HUES48 (cell line): ENCODE results near the gene PSMF1.

Source experiments
- H3K27ac ChIP-seq: one replicate; pipeline ENCODE4 v1.7.0; 2013; ENCODE audit warnings: low read depth, low read length, inconsistent platforms
- H3K27me3 ChIP-seq: 2 replicates; pipeline ENCODE4 v1.6.1; 2013; ENCODE audit warnings: mild to moderate bottlenecking, low read length; ENCODE audit not compliant: control insufficient read depth, insufficient read depth
- H3K36me3 ChIP-seq: 2 replicates; pipeline ENCODE4 v1.6.1; 2013; ENCODE audit warnings: low read length; ENCODE audit not compliant: control insufficient read depth, insufficient read depth
- H3K4me1 ChIP-seq: 2 replicates; pipeline ENCODE4 v1.6.1; 2013; ENCODE audit warnings: mild to moderate bottlenecking, low read length; ENCODE audit not compliant: control insufficient read depth, insufficient read depth
- H3K4me3 ChIP-seq: 2 replicates; pipeline ENCODE4 v1.5.1; 2013; ENCODE audit warnings: mild to moderate bottlenecking, low read depth, low read length
- H3K9ac ChIP-seq: 2 replicates; pipeline ENCODE4 v1.6.1; 2013; ENCODE audit warnings: mild to moderate bottlenecking, low read depth, low read length, moderate library complexity
- H3K9me3 ChIP-seq: 2 replicates; pipeline ENCODE4 v1.6.1; 2013; ENCODE audit warnings: low read length; ENCODE audit not compliant: control insufficient read depth, insufficient read depth

PSMF1 gene

GRCh38 chr20:1165521-1165920, 47.1 kb downstream of the PSMF1 start:
- peaks cover 93% of the 10 kb centered on the region for H3K36me3 ChIP-seq

GRCh38 chr20:1165941-1166340, 47.5 kb downstream of the PSMF1 start:
- Histone ChIP-seq H3K36me3 (peaks cover 90% of the 10 kb centered on the region), H3K27ac (no peak overlapping the region), H3K9ac (no peak overlapping the region), H3K4me3 (no peak overlapping the region), H3K4me1 (no peaks in the 10 kb centered on the region), H3K9me3 (no peaks in the 10 kb centered on the region), H3K27me3 (no peaks in the 10 kb centered on the region)

More at GRCh38 chr20:1165521-1165920, 47.1 kb downstream of the PSMF1 start:
- Histone ChIP-seq H3K27me3 (no peaks in the 10 kb centered on the region), H3K9me3 (no peaks in the 10 kb centered on the region), H3K9ac (no peak overlapping the region), H3K27ac (no peak overlapping the region), H3K4me3 (no peak overlapping the region), H3K4me1 (no peaks in the 10 kb centered on the region)

- Histone ChIP-seq H3K4me3 (no peak overlapping the region), H3K9ac (no peak overlapping the region), H3K36me3 (peaks cover 79% of the 10 kb centered on the region), H3K27ac (no peak overlapping the region), H3K9me3 (no peaks in the 10 kb centered on the region), H3K27me3 (no peaks in the 10 kb centered on the region), H3K4me1 (no peaks in the 10 kb centered on the region)
Observed at GRCh38 chr20:1166948-1167720, 48.7 kb downstream of the PSMF1 start.

GRCh38 chr20:1169224-1169623, 50.8 kb downstream of the PSMF1 start:
- Histone ChIP-seq H3K27ac (no peak overlapping the region), H3K9ac (no peak overlapping the region), H3K27me3 (no peaks in the 10 kb centered on the region), H3K36me3 (peaks cover 64% of the 10 kb centered on the region), H3K9me3 (no peaks in the 10 kb centered on the region), H3K4me3 (no peak overlapping the region), H3K4me1 (no peaks in the 10 kb centered on the region)

GRCh38 chr20:1171461-1172093, 53.2 kb downstream of the PSMF1 start:
- Histone ChIP-seq H3K36me3 (peaks cover 41% of the 10 kb centered on the region), H3K9me3 (no peaks in the 10 kb centered on the region), H3K4me1 (no peaks in the 10 kb centered on the region)

GRCh38 chr20:1173698-1174097, 55.3 kb downstream of the PSMF1 start:
- no peak overlapping the region for H3K27ac ChIP-seq
- H3K9me3 ChIP-seq = no peaks in the 10 kb centered on the region
- H3K4me3 ChIP-seq = no peak overlapping the region
- H3K4me1 ChIP-seq = no peaks in the 10 kb centered on the region
- H3K36me3 ChIP-seq = peaks cover 20% of the 10 kb centered on the region; the same call in 1 of the 2 replicates
- H3K27me3 ChIP-seq = no peaks in the 10 kb centered on the region
- H3K9ac ChIP-seq = no peak overlapping the region

More at GRCh38 chr20:1171461-1172093, 53.2 kb downstream of the PSMF1 start:
- H3K4me3 ChIP-seq = no peak overlapping the region
- no peaks in the 10 kb centered on the region for H3K27me3 ChIP-seq
- H3K27ac ChIP-seq = no peak overlapping the region
- H3K9ac ChIP-seq = no peak overlapping the region

- Histone ChIP-seq H3K9me3 (no peaks in the 10 kb centered on the region), H3K36me3 (peaks cover 9% of the 10 kb centered on the region; the same call in 1 of the 2 replicates), H3K4me1 (no peaks in the 10 kb centered on the region), H3K9ac (no peak overlapping the region), H3K27me3 (no peaks in the 10 kb centered on the region), H3K27ac (no peak overlapping the region), H3K4me3 (no peak overlapping the region)
Observed at GRCh38 chr20:1174787-1175186, 56.4 kb downstream of the PSMF1 start.

GRCh38 chr20:1177680-1178079, 59.3 kb downstream of the PSMF1 start:
- Histone ChIP-seq H3K9ac (no peak overlapping the region), H3K9me3 (no peaks in the 10 kb centered on the region), H3K36me3 (no peaks in the 10 kb centered on the region), H3K27me3 (peaks cover 6% of the 10 kb centered on the region), H3K27ac (no peak overlapping the region), H3K4me1 (0 out of 2 replicates have a peak, but pooled peaks cover 3% of the 10 kb centered on the region), H3K4me3 (no peak overlapping the region)

- Histone ChIP-seq H3K4me3 (no peak overlapping the region), H3K27me3 (peaks cover 10% of the 10 kb centered on the region), H3K27ac (no peak overlapping the region)
Observed at GRCh38 chr20:1178103-1178502, 59.7 kb downstream of the PSMF1 start.

GRCh38 chr20:1178623-1179022, 60.2 kb downstream of the PSMF1 start:
- Histone ChIP-seq H3K27ac (no peak overlapping the region), H3K9me3 (no peaks in the 10 kb centered on the region), H3K4me1 (0 out of 2 replicates have a peak, but pooled peaks cover 3% of the 10 kb centered on the region), H3K36me3 (no peaks in the 10 kb centered on the region), H3K9ac (no peak overlapping the region), H3K4me3 (no peak overlapping the region), H3K27me3 (peaks cover 15% of the 10 kb centered on the region)

More at GRCh38 chr20:1178103-1178502, 59.7 kb downstream of the PSMF1 start:
- Histone ChIP-seq H3K9ac (no peak overlapping the region), H3K9me3 (no peaks in the 10 kb centered on the region), H3K36me3 (no peaks in the 10 kb centered on the region), H3K4me1 (0 out of 2 replicates have a peak, but pooled peaks cover 3% of the 10 kb centered on the region)

GRCh38 chr20:1180949-1181348, 62.5 kb downstream of the PSMF1 start:
- Histone ChIP-seq H3K4me1 (peaks cover 3% of the 10 kb centered on the region; the same call in 1 of the 2 replicates), H3K27ac (no peak overlapping the region), H3K27me3 (peaks cover 31% of the 10 kb centered on the region), H3K9ac (no peak overlapping the region), H3K9me3 (no peaks in the 10 kb centered on the region), H3K36me3 (no peaks in the 10 kb centered on the region), H3K4me3 (no peak overlapping the region)
